HepG2 (cell line): Measurements from ENCODE around the gene ZKSCAN1. TPM values are rescaled to one million over a fixed set of nuclear protein-coding genes. Genes with fewer than 3 reads are reported as not detected.
A peak's percentile ranks its signal among the peaks of the same experiment; 100 is the strongest.

ENCODE experiments used
- ESRRA ChIP-seq: sonication (generic); formaldehyde crosslinking; IDR thresholded peaks from 2 replicates; pipeline ENCODE4 v1.5.1; 2020; ENCODE audit warnings: mild to moderate bottlenecking, low read depth, missing genetic modification reagents
- HNRNPL ChIP-seq: fragments of 200-400 bp; formaldehyde crosslinking; IDR thresholded peaks from 2 replicates; pipeline ENCODE4 v1.6.1; 2017; ENCODE audit warnings: mild to moderate bottlenecking, low read depth, low read length
- JUNB ChIP-seq: sonication (generic); formaldehyde crosslinking; IDR thresholded peaks from 2 replicates; pipeline ENCODE4 v1.8.0; 2022; ENCODE audit warnings: missing genetic modification reagents, mild to moderate bottlenecking, borderline replicate concordance
- KAT2B ChIP-seq: fragments of 150-350 bp; IDR thresholded peaks from 2 replicates; pipeline ENCODE4 v1.6.1; 2014; ENCODE audit warnings: low read depth, low read length, borderline replicate concordance
- MTA1 ChIP-seq: sonication (generic); formaldehyde crosslinking; IDR thresholded peaks from 2 replicates; pipeline ENCODE4 v1.4.0; 2020; ENCODE audit warnings: missing genetic modification reagents, mild to moderate bottlenecking, borderline replicate concordance
- NFKBIZ ChIP-seq: IDR thresholded peaks from 2 replicates; pipeline ENCODE4 v1.6.1; 2018; ENCODE audit warnings: missing genetic modification reagents, missing compliant biosample characterization
- PHF20 ChIP-seq: sonication (generic); formaldehyde crosslinking; IDR thresholded peaks from 2 replicates; pipeline ENCODE4 v1.5.0; 2020; ENCODE audit warnings: mild to moderate bottlenecking, missing genetic modification reagents
- RFX3 ChIP-seq: IDR thresholded peaks from 2 replicates; pipeline ENCODE4 v1.6.1; 2016; ENCODE audit warnings: missing biosample characterization, missing genetic modification reagents
- SCMH1 ChIP-seq: sonication (generic); formaldehyde crosslinking; IDR thresholded peaks from 2 replicates; pipeline ENCODE4 v1.9.0; 2021; ENCODE audit warnings: missing genetic modification reagents, mild to moderate bottlenecking, borderline replicate concordance
- SKI ChIP-seq: fragments of 450-650 bp; IDR thresholded peaks from one replicate; pipeline ENCODE4 v1.6.1; 2018; ENCODE audit warnings: mild to moderate bottlenecking; ENCODE audit not compliant: partially characterized antibody
- SUZ12 ChIP-seq: fragments of 150-350 bp; IDR thresholded peaks from 2 replicates; pipeline ENCODE4 v1.6.1; 2014; ENCODE audit warnings: low read depth, low read length
- TBX3 ChIP-seq: fragments of 450-650 bp; IDR thresholded peaks from 2 replicates; pipeline ENCODE4 v1.6.1; 2017; ENCODE audit warnings: antibody characterized with exemption, mild to moderate bottlenecking, inconsistent platforms, borderline replicate concordance
- ZEB1 ChIP-seq: IDR thresholded peaks from 2 replicates; pipeline ENCODE4 v1.6.1; 2012; ENCODE audit warnings: mild to moderate bottlenecking, low read depth, inconsistent platforms; ENCODE audit not compliant: insufficient replicate concordance
- ZFP41 ChIP-seq: sonication (generic); formaldehyde crosslinking; IDR thresholded peaks from 2 replicates; pipeline ENCODE4 v1.4.0; 2020; ENCODE audit warnings: mild to moderate bottlenecking, missing genetic modification reagents, borderline replicate concordance
- ZNF24 ChIP-seq: fragments of 450-650 bp; IDR thresholded peaks from 2 replicates; pipeline ENCODE4 v1.6.1; 2017; ENCODE audit warnings: antibody characterized with exemption, mild to moderate bottlenecking
- ZNF562 ChIP-seq: sonication (generic); formaldehyde crosslinking; IDR thresholded peaks from 2 replicates; pipeline ENCODE4 v1.8.0; 2022; ENCODE audit warnings: missing genetic modification reagents, borderline replicate concordance
- ZNF589 ChIP-seq: sonication (generic); formaldehyde crosslinking; conservative IDR thresholded peaks from 2 replicates; pipeline ENCODE4 v1.8.0; 2022; ENCODE audit warnings: mild to moderate bottlenecking, moderate library complexity, missing genetic modification reagents
- ZNF724P ChIP-seq: sonication (generic); formaldehyde crosslinking; IDR thresholded peaks from 2 replicates; pipeline ENCODE4 v1.8.0; 2022; ENCODE audit warnings: missing genetic modification reagents, borderline replicate concordance
- ZNF780A ChIP-seq: sonication (generic); formaldehyde crosslinking; IDR thresholded peaks from 2 replicates; pipeline ENCODE4 v1.8.0; 2022; ENCODE audit warnings: mild to moderate bottlenecking, missing genetic modification reagents, moderate library complexity
- ZSCAN20 ChIP-seq: sonication (generic); formaldehyde crosslinking; IDR thresholded peaks from 2 replicates; pipeline ENCODE4 v1.4.0; 2020; ENCODE audit warnings: missing genetic modification reagents, mild to moderate bottlenecking, borderline replicate concordance
- polyA plus RNA-seq, 8 experiments: library from polyadenylated mRNA; depleted of rRNA in 3 of 8; stranded (reverse) in 7 of 8; unstranded in 1 of 8; fragments of >200 nt; fragmentation: Illumina TruSeq in 4 of 8; extraction: Trizol in 4 of 8; gene quantifications; 2 replicates each; pipeline versions ENCODE4 v1.2.1 to v1.2.3, GENCODE V29; 2011 to 2016; ENCODE audit warnings: low read depth in 4 of 8, missing spikeins in 1 of 8, mixed read lengths in 1 of 8; ENCODE audit not compliant: insufficient read depth in 1 of 8
- total RNA-seq, 5 experiments: library from RNA; depleted of rRNA; stranded (reverse); fragments of >200 nt; fragmentation: Illumina TruSeq; extraction: Trizol; gene quantifications; 2 replicates each; pipeline ENCODE4 v1.2.3, GENCODE V29; 2016; ENCODE audit warnings: low read depth in 1 of 5
- TF ChIP-seq, protein P1 (sequence below), 2 experiments: sonication (generic) in 1 of 2; formaldehyde crosslinking in 1 of 2; IDR thresholded peaks; 2 replicates each; pipeline versions ENCODE4 v1.5.1 to v1.6.1; 2011 to 2020; ENCODE audit warnings: borderline replicate concordance in 1 of 2, low read depth in 1 of 2, low read length in 1 of 2, mild to moderate bottlenecking in 1 of 2, missing genetic modification reagents in 1 of 2, moderate library complexity in 1 of 2
- TF ChIP-seq, protein P2 (sequence below): IDR thresholded peaks from 2 replicates; pipeline ENCODE4 v1.6.1; 2012; ENCODE audit warnings: inconsistent platforms
- TF ChIP-seq, protein P3 (sequence below): sonication (generic); formaldehyde crosslinking; IDR thresholded peaks from 2 replicates; pipeline ENCODE4 v1.5.0; 2020; ENCODE audit warnings: mild to moderate bottlenecking, missing genetic modification reagents
- TF ChIP-seq, protein P4 (sequence below): fragments of 450-650 bp; IDR thresholded peaks from 2 replicates; pipeline ENCODE4 v1.6.1; 2016

ZKSCAN1 gene
- total and polyA plus RNA-seq, 2 of the 13 experiments (the other 11 are each of a cell fraction or from before 2014, with no cell fraction given): 46.4 to 60.6 TPM

DNA sequence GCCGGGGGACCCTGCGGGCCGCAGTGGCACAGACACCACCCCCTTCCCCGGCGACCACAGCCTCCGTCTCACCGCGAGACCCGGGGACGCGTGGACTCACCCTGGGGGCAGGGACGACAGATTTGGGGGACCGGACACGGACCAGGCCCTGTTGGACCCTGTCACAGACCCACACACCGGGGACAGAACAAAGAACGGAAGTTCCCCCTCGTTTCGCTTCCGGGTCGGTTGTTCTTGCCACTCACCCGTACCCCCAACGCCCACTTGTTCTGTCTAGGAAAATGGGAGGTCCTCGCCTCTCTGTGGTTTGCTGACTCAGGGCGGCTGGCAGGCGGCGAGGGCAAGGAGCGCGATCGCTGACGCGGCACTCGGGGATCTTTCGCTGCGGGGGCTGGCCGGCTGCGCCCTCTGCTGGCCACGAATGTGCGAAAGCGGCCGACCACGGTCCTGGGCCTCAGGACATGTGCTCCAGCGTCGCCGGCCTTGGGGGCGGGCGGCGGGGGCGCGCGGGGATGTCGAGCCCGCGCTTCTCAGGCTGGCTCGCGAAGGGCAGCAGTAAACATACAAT, 66.2 kb downstream of the ZKSCAN1 start, which contains the start of gene ZNF3 (continued):
- TF ChIP-seq HNRNPL: peak; percentile 75; the same call in 1 of the 2 replicates
- no peak for TF ChIP-seq KAT2B
- TF ChIP-seq ZSCAN20: peak; percentile 58; the same call in 1 of the 2 replicates
- TF ChIP-seq ZNF24: no peak
- TF ChIP-seq, protein P1, sequence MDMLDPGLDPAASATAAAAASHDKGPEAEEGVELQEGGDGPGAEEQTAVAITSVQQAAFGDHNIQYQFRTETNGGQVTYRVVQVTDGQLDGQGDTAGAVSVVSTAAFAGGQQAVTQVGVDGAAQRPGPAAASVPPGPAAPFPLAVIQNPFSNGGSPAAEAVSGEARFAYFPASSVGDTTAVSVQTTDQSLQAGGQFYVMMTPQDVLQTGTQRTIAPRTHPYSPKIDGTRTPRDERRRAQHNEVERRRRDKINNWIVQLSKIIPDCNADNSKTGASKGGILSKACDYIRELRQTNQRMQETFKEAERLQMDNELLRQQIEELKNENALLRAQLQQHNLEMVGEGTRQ (IDR thresholded peaks at IDR 0.05; ENCODE audit: low read depth, low read length): no peak
- TF ChIP-seq, protein P1 (CRISPR knock-in tag; IDR thresholded peaks at IDR 0.05; ENCODE audit: borderline replicate concordance): peak; percentile 41; the same call in 1 of the 2 replicates
- TF ChIP-seq PHF20 (CRISPR knock-in tag): peak; percentile 91
- TF ChIP-seq ZNF724P (CRISPR knock-in tag): peak; percentile 45; the same call in 1 of the 2 replicates
- TF ChIP-seq ESRRA (CRISPR knock-in tag): peak; percentile 82
- no peak for TF ChIP-seq SUZ12
- TF ChIP-seq ZFP41: peak; percentile 26; the same call in 1 of the 2 replicates
- no peak for TF ChIP-seq ZEB1
- peak; percentile 46; the same call in 1 of the 2 replicates for TF ChIP-seq TBX3
- TF ChIP-seq SKI: peak; percentile 47
- no peak; the same call in 1 of the 2 replicates for TF ChIP-seq RFX3 (CRISPR knock-in tag)
- peak; percentile 83 for TF ChIP-seq NFKBIZ (CRISPR knock-in tag)
- TF ChIP-seq SCMH1 (CRISPR knock-in tag): no peak
- peak; percentile 91 for TF ChIP-seq ZNF589 (CRISPR knock-in tag)
- TF ChIP-seq MTA1 (CRISPR knock-in tag): peak; percentile 69; the same call in 1 of the 2 replicates
- no peak for TF ChIP-seq ZNF562 (CRISPR knock-in tag)
- TF ChIP-seq, protein P2, sequence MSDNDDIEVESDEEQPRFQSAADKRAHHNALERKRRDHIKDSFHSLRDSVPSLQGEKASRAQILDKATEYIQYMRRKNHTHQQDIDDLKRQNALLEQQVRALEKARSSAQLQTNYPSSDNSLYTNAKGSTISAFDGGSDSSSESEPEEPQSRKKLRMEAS: peak; percentile 99
- TF ChIP-seq, protein P3, sequence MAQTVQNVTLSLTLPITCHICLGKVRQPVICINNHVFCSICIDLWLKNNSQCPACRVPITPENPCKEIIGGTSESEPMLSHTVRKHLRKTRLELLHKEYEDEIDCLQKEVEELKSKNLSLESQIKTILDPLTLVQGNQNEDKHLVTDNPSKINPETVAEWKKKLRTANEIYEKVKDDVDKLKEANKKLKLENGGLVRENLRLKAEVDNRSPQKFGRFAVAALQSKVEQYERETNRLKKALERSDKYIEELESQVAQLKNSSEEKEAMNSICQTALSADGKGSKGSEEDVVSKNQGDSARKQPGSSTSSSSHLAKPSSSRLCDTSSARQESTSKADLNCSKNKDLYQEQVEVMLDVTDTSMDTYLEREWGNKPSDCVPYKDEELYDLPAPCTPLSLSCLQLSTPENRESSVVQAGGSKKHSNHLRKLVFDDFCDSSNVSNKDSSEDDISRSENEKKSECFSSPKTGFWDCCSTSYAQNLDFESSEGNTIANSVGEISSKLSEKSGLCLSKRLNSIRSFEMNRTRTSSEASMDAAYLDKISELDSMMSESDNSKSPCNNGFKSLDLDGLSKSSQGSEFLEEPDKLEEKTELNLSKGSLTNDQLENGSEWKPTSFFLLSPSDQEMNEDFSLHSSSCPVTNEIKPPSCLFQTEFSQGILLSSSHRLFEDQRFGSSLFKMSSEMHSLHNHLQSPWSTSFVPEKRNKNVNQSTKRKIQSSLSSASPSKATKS (CRISPR knock-in tag): peak; percentile 52; the same call in 1 of the 2 replicates
- TF ChIP-seq ZNF780A (CRISPR knock-in tag): no peak
- peak; percentile 30; the same call in 1 of the 2 replicates for TF ChIP-seq JUNB (CRISPR knock-in tag)
- TF ChIP-seq, protein P4, sequence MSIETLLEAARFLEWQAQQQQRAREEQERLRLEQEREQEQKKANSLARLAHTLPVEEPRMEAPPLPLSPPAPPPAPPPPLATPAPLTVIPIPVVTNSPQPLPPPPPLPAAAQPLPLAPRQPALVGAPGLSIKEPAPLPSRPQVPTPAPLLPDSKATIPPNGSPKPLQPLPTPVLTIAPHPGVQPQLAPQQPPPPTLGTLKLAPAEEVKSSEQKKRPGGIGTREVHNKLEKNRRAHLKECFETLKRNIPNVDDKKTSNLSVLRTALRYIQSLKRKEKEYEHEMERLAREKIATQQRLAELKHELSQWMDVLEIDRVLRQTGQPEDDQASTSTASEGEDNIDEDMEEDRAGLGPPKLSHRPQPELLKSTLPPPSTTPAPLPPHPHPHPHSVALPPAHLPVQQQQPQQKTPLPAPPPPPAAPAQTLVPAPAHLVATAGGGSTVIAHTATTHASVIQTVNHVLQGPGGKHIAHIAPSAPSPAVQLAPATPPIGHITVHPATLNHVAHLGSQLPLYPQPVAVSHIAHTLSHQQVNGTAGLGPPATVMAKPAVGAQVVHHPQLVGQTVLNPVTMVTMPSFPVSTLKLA: peak; percentile 72
